ENCODE data around the gene CTSF.

- TF ChIP-seq CTCF (IDR thresholded peaks at IDR 0.05 in 8 of 11, conservative IDR thresholded peaks at IDR 0.05 in 3 of 11) (no peak), POLR2A (IDR thresholded peaks at IDR 0.05) (no peak)
Observed at GRCh38 chr11:66604155-66604554, 35.7 kb upstream of the CTSF start.
